ENCODE results near the gene PIWIL1.

GRCh38 chr12:130338794-130339601, 1.3 kb downstream of the PIWIL1 start:
- TF ChIP-seq EZH2phosphoT487 (IDR thresholded peaks at IDR 0.05; ENCODE audit: borderline replicate concordance, low read depth) (no peak), RXRA (IDR thresholded peaks at IDR 0.05; ENCODE audit: borderline replicate concordance, low read depth) (no peak), SIN3A (IDR thresholded peaks at IDR 0.05; ENCODE audit: borderline replicate concordance, low read depth, low read length) (no peak), EP300 (IDR thresholded peaks at IDR 0.05; ENCODE audit: borderline replicate concordance in 1 of 2, low read depth in 1 of 2, low read length in 1 of 2) (no peak), SMC3 (IDR thresholded peaks at IDR 0.05; ENCODE audit: low read depth, low read length) (no peak), CHD2 (IDR thresholded peaks at IDR 0.05; ENCODE audit: low read length, partially characterized antibody) (no peak), MAX (IDR thresholded peaks at IDR 0.05; ENCODE audit: low read depth) (no peak)
- TF ChIP-seq, protein P1, sequence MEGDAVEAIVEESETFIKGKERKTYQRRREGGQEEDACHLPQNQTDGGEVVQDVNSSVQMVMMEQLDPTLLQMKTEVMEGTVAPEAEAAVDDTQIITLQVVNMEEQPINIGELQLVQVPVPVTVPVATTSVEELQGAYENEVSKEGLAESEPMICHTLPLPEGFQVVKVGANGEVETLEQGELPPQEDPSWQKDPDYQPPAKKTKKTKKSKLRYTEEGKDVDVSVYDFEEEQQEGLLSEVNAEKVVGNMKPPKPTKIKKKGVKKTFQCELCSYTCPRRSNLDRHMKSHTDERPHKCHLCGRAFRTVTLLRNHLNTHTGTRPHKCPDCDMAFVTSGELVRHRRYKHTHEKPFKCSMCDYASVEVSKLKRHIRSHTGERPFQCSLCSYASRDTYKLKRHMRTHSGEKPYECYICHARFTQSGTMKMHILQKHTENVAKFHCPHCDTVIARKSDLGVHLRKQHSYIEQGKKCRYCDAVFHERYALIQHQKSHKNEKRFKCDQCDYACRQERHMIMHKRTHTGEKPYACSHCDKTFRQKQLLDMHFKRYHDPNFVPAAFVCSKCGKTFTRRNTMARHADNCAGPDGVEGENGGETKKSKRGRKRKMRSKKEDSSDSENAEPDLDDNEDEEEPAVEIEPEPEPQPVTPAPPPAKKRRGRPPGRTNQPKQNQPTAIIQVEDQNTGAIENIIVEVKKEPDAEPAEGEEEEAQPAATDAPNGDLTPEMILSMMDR (IDR thresholded peaks at IDR 0.05): no peak
